ENCODE measurements around the gene CRHBP. TPM values are rescaled to one million over a fixed set of nuclear protein-coding genes. Genes with fewer than 3 reads are reported as not detected.

The CRHBP gene
- total and polyA plus RNA-seq, 2 donors (not counting 1 experiment from before 2014, with no cell fraction given): 0.17 TPM

- TF ChIP-seq, protein P1, sequence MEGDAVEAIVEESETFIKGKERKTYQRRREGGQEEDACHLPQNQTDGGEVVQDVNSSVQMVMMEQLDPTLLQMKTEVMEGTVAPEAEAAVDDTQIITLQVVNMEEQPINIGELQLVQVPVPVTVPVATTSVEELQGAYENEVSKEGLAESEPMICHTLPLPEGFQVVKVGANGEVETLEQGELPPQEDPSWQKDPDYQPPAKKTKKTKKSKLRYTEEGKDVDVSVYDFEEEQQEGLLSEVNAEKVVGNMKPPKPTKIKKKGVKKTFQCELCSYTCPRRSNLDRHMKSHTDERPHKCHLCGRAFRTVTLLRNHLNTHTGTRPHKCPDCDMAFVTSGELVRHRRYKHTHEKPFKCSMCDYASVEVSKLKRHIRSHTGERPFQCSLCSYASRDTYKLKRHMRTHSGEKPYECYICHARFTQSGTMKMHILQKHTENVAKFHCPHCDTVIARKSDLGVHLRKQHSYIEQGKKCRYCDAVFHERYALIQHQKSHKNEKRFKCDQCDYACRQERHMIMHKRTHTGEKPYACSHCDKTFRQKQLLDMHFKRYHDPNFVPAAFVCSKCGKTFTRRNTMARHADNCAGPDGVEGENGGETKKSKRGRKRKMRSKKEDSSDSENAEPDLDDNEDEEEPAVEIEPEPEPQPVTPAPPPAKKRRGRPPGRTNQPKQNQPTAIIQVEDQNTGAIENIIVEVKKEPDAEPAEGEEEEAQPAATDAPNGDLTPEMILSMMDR (conservative IDR thresholded peaks at IDR 0.05 in 1 of 2, IDR thresholded peaks at IDR 0.05 in 1 of 2; ENCODE audit: low read depth in 1 of 2, low read length in 2 of 2): no peak
- no peak for TF ChIP-seq EZH2 (IDR thresholded peaks at IDR 0.05; ENCODE audit: low read length, missing control alignments)
- H3K27me3 ChIP-seq (ENCODE audit: control insufficient read depth, insufficient read depth, low read length): no peaks in the 10 kb centered on the region
- H3K9me3 ChIP-seq (ENCODE audit: control insufficient read depth, insufficient read depth, low read depth, low read length): no peaks in the 10 kb centered on the region
Measured at GRCh38 chr5:76918539-76918938, 34.3 kb upstream of the CRHBP start.

GRCh38 chr5:76920491-76920890, 32.4 kb upstream of the CRHBP start:
- no peak overlapping the region for H3K4me3 ChIP-seq (replicated peaks in 1 of 4; ENCODE audit: control extremely low read depth in 1 of 4, insufficient read depth in 1 of 4, low read depth in 3 of 4, low read length in 4 of 4)
- H3K36me3 ChIP-seq (ENCODE audit: control insufficient read depth, insufficient read depth, low read length): no peaks in the 10 kb centered on the region
- no peak overlapping the region for H3K9ac ChIP-seq (ENCODE audit: insufficient read depth, low read length)
- H2AFZ ChIP-seq (ENCODE audit: low read length): no peak overlapping the region
- DNase-seq (ENCODE audit: low read depth in 2 of 2): no peak
- H3K4me2 ChIP-seq (ENCODE audit: extremely low read depth, insufficient read depth, low read length): no peak overlapping the region
- H3K27me3 ChIP-seq (ENCODE audit: control insufficient read depth, insufficient read depth, low read length): no peaks in the 10 kb centered on the region
- no peak overlapping the region for H3K27ac ChIP-seq (ENCODE audit: insufficient read depth, low read length)
- H3K4me1 ChIP-seq (ENCODE audit: control insufficient read depth, extremely low read depth, insufficient read depth, low read length): no peaks in the 10 kb centered on the region
- no peaks in the 10 kb centered on the region for H3K9me3 ChIP-seq (ENCODE audit: control insufficient read depth, insufficient read depth, low read depth, low read length)
- no peaks in the 10 kb centered on the region for H3K79me2 ChIP-seq (ENCODE audit: control insufficient read depth, insufficient read depth, low read length)
- TF ChIP-seq, protein P1 (conservative IDR thresholded peaks at IDR 0.05 in 1 of 2, IDR thresholded peaks at IDR 0.05 in 1 of 2; ENCODE audit: low read depth in 1 of 2, low read length in 2 of 2): no peak
- TF ChIP-seq EZH2 (IDR thresholded peaks at IDR 0.05; ENCODE audit: low read length, missing control alignments): no peak
- H4K20me1 ChIP-seq (ENCODE audit: control insufficient read depth, extremely low read depth, insufficient read depth, low read length): no peaks in the 10 kb centered on the region

More at GRCh38 chr5:76918539-76918938, 34.3 kb upstream of the CRHBP start:
- H3K4me1 ChIP-seq (ENCODE audit: control insufficient read depth, extremely low read depth, insufficient read depth, low read length): no peaks in the 10 kb centered on the region
- H3K4me3 ChIP-seq (replicated peaks in 1 of 4; ENCODE audit: control extremely low read depth in 1 of 4, insufficient read depth in 1 of 4, low read depth in 3 of 4, low read length in 4 of 4): no peak overlapping the region
- H3K27ac ChIP-seq (ENCODE audit: insufficient read depth, low read length): no peak overlapping the region
- H3K4me2 ChIP-seq (ENCODE audit: extremely low read depth, insufficient read depth, low read length): no peak overlapping the region
- H3K9ac ChIP-seq (ENCODE audit: insufficient read depth, low read length): no peak overlapping the region
- no peaks in the 10 kb centered on the region for H4K20me1 ChIP-seq (ENCODE audit: control insufficient read depth, extremely low read depth, insufficient read depth, low read length)
- no peak for DNase-seq (ENCODE audit: low read depth in 2 of 2)
- no peak overlapping the region for H2AFZ ChIP-seq (ENCODE audit: low read length)
- no peaks in the 10 kb centered on the region for H3K36me3 ChIP-seq (ENCODE audit: control insufficient read depth, insufficient read depth, low read length)
- H3K79me2 ChIP-seq (ENCODE audit: control insufficient read depth, insufficient read depth, low read length): no peaks in the 10 kb centered on the region

GRCh38 chr5:76926329-76927105, 26.3 kb upstream of the CRHBP start:
- no peak overlapping the region for H3K9ac ChIP-seq (ENCODE audit: insufficient read depth, low read length)
- no peak overlapping the region for H3K4me2 ChIP-seq (ENCODE audit: extremely low read depth, insufficient read depth, low read length)
- H3K36me3 ChIP-seq (ENCODE audit: control insufficient read depth, insufficient read depth, low read length): no peaks in the 10 kb centered on the region
- TF ChIP-seq, protein P1 (conservative IDR thresholded peaks at IDR 0.05 in 1 of 2, IDR thresholded peaks at IDR 0.05 in 1 of 2; ENCODE audit: low read depth in 1 of 2, low read length in 2 of 2): no peak
- TF ChIP-seq EZH2 (IDR thresholded peaks at IDR 0.05; ENCODE audit: low read length, missing control alignments): no peak
- H3K27me3 ChIP-seq (ENCODE audit: control insufficient read depth, insufficient read depth, low read length): peaks cover 4% of the 10 kb centered on the region
- H3K9me3 ChIP-seq (ENCODE audit: control insufficient read depth, insufficient read depth, low read depth, low read length): no peaks in the 10 kb centered on the region
- DNase-seq (ENCODE audit: low read depth in 2 of 2): no peak
- H3K27ac ChIP-seq (ENCODE audit: insufficient read depth, low read length): no peak overlapping the region
- H3K4me1 ChIP-seq (ENCODE audit: control insufficient read depth, extremely low read depth, insufficient read depth, low read length): no peaks in the 10 kb centered on the region
- no peak overlapping the region for H3K4me3 ChIP-seq (replicated peaks in 1 of 4; ENCODE audit: control extremely low read depth in 1 of 4, insufficient read depth in 1 of 4, low read depth in 3 of 4, low read length in 4 of 4)
- H2AFZ ChIP-seq (ENCODE audit: low read length): no peak overlapping the region
- H3K79me2 ChIP-seq (ENCODE audit: control insufficient read depth, insufficient read depth, low read length): no peaks in the 10 kb centered on the region
- no peaks in the 10 kb centered on the region for H4K20me1 ChIP-seq (ENCODE audit: control insufficient read depth, extremely low read depth, insufficient read depth, low read length)
